IMR-90 (cell line): ENCODE measurements around the gene FAM81A. TPM values are rescaled to one million over a fixed set of nuclear protein-coding genes. Genes with fewer than 3 reads are reported as not detected.

Source experiments
- ATAC-seq: fragments of 200-7000 bp; cut with Tn5 transposase; 2 replicates; pipeline ENCODE4 v1.9.1; 2020; ENCODE audit warnings: low read depth, mild to moderate bottlenecking, moderate library complexity
- BruUV-seq: library from RNA; stranded (reverse); fragments of 400-500 nt; replicated peaks from 2 replicates; lab custom pipeline; 2021; lab: Mats Ljungman, UMichigan
- CTCF ChIA-PET: fragments of 300-600 bp; formaldehyde crosslinking; extraction: SDS; loops from one replicate; lab custom pipeline; 2021; ENCODE audit warnings: antibody characterized with exemption; lab: Yijun Ruan, JAX
- POLR2A ChIA-PET: fragments of 300-600 bp; sonication (Branson Sonifier 250); formaldehyde crosslinking; loops from one replicate; lab custom pipeline; 2022; ENCODE audit warnings: antibody characterized with exemption; ENCODE audit not compliant: unreplicated experiment; lab: Charles Lee
- DNase-seq: peaks from one replicate; pipeline ENCODE4 v3.0.0; 2013
- H2AFZ ChIP-seq: replicated peaks from 2 replicates; pipeline ENCODE3; 2013; ENCODE audit warnings: low read length, mild to moderate bottlenecking; ENCODE audit not compliant: poor library complexity
- H2AK5ac ChIP-seq: 2 replicates; pipeline ENCODE4 v1.6.1; 2013; ENCODE audit warnings: low read depth, low read length, inconsistent platforms
- H2AK9ac ChIP-seq: replicated peaks from 2 replicates; pipeline ENCODE3; 2013; ENCODE audit warnings: mild to moderate bottlenecking, low read depth, low read length, moderate library complexity; ENCODE audit not compliant: poor library complexity
- H2BK120ac ChIP-seq: 2 replicates; pipeline ENCODE4 v1.6.1; 2013; ENCODE audit warnings: low read depth, low read length, inconsistent platforms
- H2BK15ac ChIP-seq: 3 replicates; pipeline ENCODE4 v1.6.1; 2013; ENCODE audit warnings: low read depth, low read length, inconsistent platforms
- H2BK20ac ChIP-seq: 2 replicates; pipeline ENCODE4 v1.6.1; 2013; ENCODE audit warnings: low read depth, mild to moderate bottlenecking, inconsistent platforms, low read length, moderate library complexity
- H2BK5ac ChIP-seq: 2 replicates; pipeline ENCODE4 v1.6.1; 2013; ENCODE audit warnings: mild to moderate bottlenecking, low read depth, low read length, inconsistent platforms; ENCODE audit not compliant: poor library complexity, severe bottlenecking
- H3K14ac ChIP-seq: replicated peaks from 2 replicates; pipeline ENCODE4 v1.6.1; 2013; ENCODE audit warnings: low read depth, low read length, inconsistent platforms
- H3K18ac ChIP-seq: 2 replicates; pipeline ENCODE4 v1.6.1; 2013; ENCODE audit warnings: low read depth, low read length, control low read depth
- H3K23ac ChIP-seq: 2 replicates; pipeline ENCODE4 v1.6.1; 2013; ENCODE audit warnings: low read depth, low read length, inconsistent platforms
- H3K27ac ChIP-seq: 2 replicates; pipeline ENCODE4 v1.5.1; 2013; ENCODE audit warnings: mild to moderate bottlenecking, control low read depth, low read length; ENCODE audit not compliant: insufficient read depth
- H3K27me3 ChIP-seq: 2 replicates; pipeline ENCODE4 v1.6.1; 2013; ENCODE audit warnings: low read length; ENCODE audit not compliant: control insufficient read depth, insufficient read depth
- H3K36me3 ChIP-seq: 2 replicates; pipeline ENCODE4 v1.6.1; 2013; ENCODE audit warnings: low read length, mixed read lengths; ENCODE audit not compliant: control insufficient read depth, insufficient read depth
- H3K4ac ChIP-seq: 2 replicates; pipeline ENCODE4 v1.6.1; 2013; ENCODE audit warnings: low read depth, low read length, inconsistent platforms
- H3K4me1 ChIP-seq: 2 replicates; pipeline ENCODE4 v1.6.1; 2013; ENCODE audit warnings: low read length, mixed read lengths; ENCODE audit not compliant: control insufficient read depth, insufficient read depth
- H3K4me2 ChIP-seq: 2 replicates; pipeline ENCODE4 v1.6.1; 2013; ENCODE audit warnings: low read depth, mild to moderate bottlenecking, control low read depth, low read length, moderate library complexity
- H3K4me3 ChIP-seq: 2 replicates; pipeline ENCODE4 v1.5.1; 2013; ENCODE audit warnings: low read depth, mild to moderate bottlenecking, control low read depth, low read length, moderate library complexity; ENCODE audit not compliant: insufficient read depth
- H3K56ac ChIP-seq: 2 replicates; pipeline ENCODE4 v1.6.1; 2013; ENCODE audit warnings: low read length, inconsistent platforms; ENCODE audit not compliant: insufficient read depth; ENCODE audit errors: extremely low read depth
- H3K79me1 ChIP-seq, 2 experiments: 2 replicates each; pipeline ENCODE4 v1.6.1; 2013; ENCODE audit warnings: low read length in 2 of 2, inconsistent platforms in 1 of 2, low read depth in 1 of 2
- H3K9ac ChIP-seq: 2 replicates; pipeline ENCODE4 v1.6.1; 2013; ENCODE audit warnings: low read depth, low read length, control low read depth
- H3K9me1 ChIP-seq: 2 replicates; pipeline ENCODE4 v1.6.1; 2013; ENCODE audit warnings: low read length, inconsistent platforms; ENCODE audit not compliant: insufficient read depth
- H3K9me3 ChIP-seq: 2 replicates; pipeline ENCODE4 v1.6.1; 2013; ENCODE audit warnings: low read length; ENCODE audit not compliant: control insufficient read depth, insufficient read depth
- H4K20me1 ChIP-seq: 2 replicates; pipeline ENCODE4 v1.6.1; 2013; ENCODE audit warnings: low read length, inconsistent platforms; ENCODE audit not compliant: insufficient read depth
- H4K5ac ChIP-seq: 2 replicates; pipeline ENCODE4 v1.6.1; 2013; ENCODE audit warnings: mild to moderate bottlenecking, low read depth, low read length, control low read depth
- H4K8ac ChIP-seq, 2 experiments: 2 replicates each; pipeline ENCODE4 v1.6.1; 2013; ENCODE audit warnings: low read depth in 2 of 2, low read length in 2 of 2, control low read depth in 1 of 2, inconsistent platforms in 1 of 2
- H4K91ac ChIP-seq: 2 replicates; pipeline ENCODE4 v1.6.1; 2013; ENCODE audit warnings: low read depth, low read length, inconsistent platforms; ENCODE audit not compliant: insufficient read depth
- BHLHE40 ChIP-seq: fragments of 150-350 bp; IDR thresholded peaks from 2 replicates; pipeline ENCODE4 v1.6.1; 2016; ENCODE audit warnings: mild to moderate bottlenecking, low read depth, low read length
- CEBPB ChIP-seq: IDR thresholded peaks from 2 replicates; pipeline ENCODE4 v1.6.1; 2012; ENCODE audit warnings: low read depth, low read length, improper control_type of control experiment
- CHD1 ChIP-seq: IDR thresholded peaks from 2 replicates; pipeline ENCODE4 v1.6.1; 2012; ENCODE audit warnings: low read depth, low read length, improper control_type of control experiment
- FOS ChIP-seq: fragments of 150-350 bp; IDR thresholded peaks from 2 replicates; pipeline ENCODE4 v1.6.1; 2016; ENCODE audit warnings: low read depth, low read length
- MAFK ChIP-seq: IDR thresholded peaks from 2 replicates; pipeline ENCODE4 v1.6.1; 2012; ENCODE audit warnings: low read depth, low read length, improper control_type of control experiment
- MAZ ChIP-seq: IDR thresholded peaks from 2 replicates; pipeline ENCODE4 v1.6.1; 2012; ENCODE audit warnings: low read depth, mild to moderate bottlenecking, low read length, improper control_type of control experiment, moderate library complexity, borderline replicate concordance
- MXI1 ChIP-seq: IDR thresholded peaks from 2 replicates; pipeline ENCODE4 v1.6.1; 2012; ENCODE audit warnings: low read depth, mild to moderate bottlenecking, low read length, moderate library complexity, borderline replicate concordance
- NFE2L2 ChIP-seq: fragments of 150-350 bp; IDR thresholded peaks from 2 replicates; pipeline ENCODE4 v1.6.1; 2016; ENCODE audit warnings: low read depth, mild to moderate bottlenecking, low read length
- POLR2A ChIP-seq: IDR thresholded peaks from 2 replicates; pipeline ENCODE4 v1.6.1; 2012; ENCODE audit warnings: mild to moderate bottlenecking, low read depth, low read length
- RAD21 ChIP-seq: IDR thresholded peaks from 2 replicates; pipeline ENCODE4 v1.6.1; 2012; ENCODE audit warnings: low read length, improper control_type of control experiment
- RCOR1 ChIP-seq: IDR thresholded peaks from 2 replicates; pipeline ENCODE4 v1.6.1; 2012; ENCODE audit warnings: mild to moderate bottlenecking, low read length, improper control_type of control experiment; ENCODE audit not compliant: insufficient replicate concordance
- RFX5 ChIP-seq: IDR thresholded peaks from 2 replicates; pipeline ENCODE4 v1.8.0; 2012; ENCODE audit warnings: low read depth, mild to moderate bottlenecking, low read length, moderate library complexity
- SMC3 ChIP-seq: fragments of 150-350 bp; IDR thresholded peaks from 2 replicates; pipeline ENCODE4 v1.6.1; 2016; ENCODE audit warnings: low read depth, mild to moderate bottlenecking, antibody characterized with exemption, low read length, moderate library complexity
- WGBS, 2 experiments: methylation state at CpG; one replicate each; pipeline versions ENCODE4 v1.1.5 to v1.1.7; 2013; ENCODE audit warnings: missing lambda C conversion rate in 2 of 2; ENCODE audit not compliant: insufficient read length in 1 of 2; ENCODE audit errors: extremely low coverage in 2 of 2; 5-methylcytosine and 5-hydroxymethylcytosine counted together
- dilution Hi-C: fragments of 300-500 bp; cut with HindIII; formaldehyde crosslinking; loops from one replicate; pipeline ENCODE4 v1.14.3; 2018; ENCODE audit warnings: low sequenced_read_pairs; ENCODE audit not compliant: unreplicated experiment
- in situ Hi-C: fragments of 300-500 bp; cut with MboI; formaldehyde crosslinking; loops from 3 replicates; pipeline ENCODE4 v1.14.3; 2019; ENCODE audit warnings: low sequenced_read_pairs, inconsistent platforms, mixed read lengths
- intact Hi-C: fragments of 100-400 bp; cut with micrococcal nuclease; formaldehyde crosslinking; loops from 2 replicates; pipeline ENCODE4 v1.10.0; 2022
- polyA plus RNA-seq, 3 experiments: library from polyadenylated mRNA; depleted of rRNA; stranded (reverse); fragments of >200 nt; gene quantifications; 2 replicates each; pipeline ENCODE4 v1.2.3, GENCODE V29; 2012; ENCODE audit warnings: low replicate concordance in 1 of 3
- total RNA-seq: library from RNA; depleted of rRNA; stranded (reverse); fragments of >200 nt; gene quantifications from 2 replicates; pipeline ENCODE4 v1.2.3, GENCODE V29; 2012
- TF ChIP-seq, protein P1 (sequence below): fragments of 150-350 bp; IDR thresholded peaks from 2 replicates; pipeline ENCODE4 v1.6.1; 2017; ENCODE audit warnings: mild to moderate bottlenecking, antibody characterized with exemption, low read length, low read depth
- TF ChIP-seq, protein P2 (sequence below): conservative IDR thresholded peaks from 2 replicates; pipeline ENCODE4 v1.5.1; 2012; ENCODE audit warnings: mild to moderate bottlenecking, low read depth, low read length, improper control_type of control experiment
- TF ChIP-seq, protein P3 (sequence below): fragments of 150-350 bp; IDR thresholded peaks from 2 replicates; pipeline ENCODE4 v1.6.1; 2016; ENCODE audit warnings: low read depth, mild to moderate bottlenecking, low read length, moderate library complexity, borderline replicate concordance

FAM81A gene
- total and polyA plus RNA-seq, 2 of the 4 experiments (the other 2 are of a cell fraction): not detected

DNA sequence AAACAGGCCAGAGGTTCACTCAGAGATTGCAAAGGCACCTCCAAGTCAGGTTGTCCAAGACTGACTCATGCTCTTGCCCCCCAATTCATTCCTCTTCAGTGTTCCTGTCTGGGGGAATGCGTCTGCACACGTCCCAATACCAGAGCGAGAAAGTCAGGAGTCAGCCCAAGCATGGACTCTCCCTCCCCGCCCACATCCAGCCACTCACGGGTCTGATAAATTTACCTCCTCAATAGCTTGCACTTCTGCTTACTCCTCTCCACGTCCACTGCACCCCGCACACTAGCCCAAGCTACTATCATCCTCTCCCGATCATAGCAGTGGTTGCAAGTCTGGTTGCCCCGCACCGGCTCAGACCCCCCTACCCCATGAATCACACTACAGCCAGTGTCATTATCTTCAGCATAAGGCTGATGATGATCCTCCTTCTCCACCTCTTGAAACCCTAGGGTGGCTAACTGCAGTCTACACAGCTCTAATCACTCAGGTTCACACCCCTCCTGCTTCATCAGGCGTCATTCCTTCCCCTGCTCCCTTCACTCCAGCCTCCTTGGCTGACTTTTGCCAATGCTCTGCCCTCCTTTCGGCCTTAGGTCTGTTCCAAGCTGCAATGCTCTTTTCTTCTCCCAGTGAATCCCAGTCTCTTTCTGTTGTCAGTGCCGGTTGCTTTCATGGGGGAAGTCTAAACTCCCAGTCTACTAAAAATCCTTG lies 37.7 kb upstream of the FAM81A start:
- ChIA-PET POLR2A (no interaction called here), CTCF (no interaction called here)
- no peak overlapping the region for H3K18ac ChIP-seq
- no peak overlapping the region for H2AFZ ChIP-seq
- intact Hi-C loops: no loop called here
- no peak overlapping the region for H2AK9ac ChIP-seq
- H3K27me3 ChIP-seq: peaks cover 18% of the 10 kb centered on the region
- no peak for DNase-seq
- no peak overlapping the region for H2BK5ac ChIP-seq
- no peak overlapping the region for H4K5ac ChIP-seq
- no peak overlapping the region for H3K4ac ChIP-seq
- H3K27ac ChIP-seq: no peak overlapping the region
- H3K9ac ChIP-seq: no peak overlapping the region
- H3K79me1 ChIP-seq: no peaks in the 10 kb centered on the region
- BruUV-seq: no TSS peak
- dilution Hi-C loops: no loop called here
- H3K14ac ChIP-seq: no peak overlapping the region
- no peak for ATAC-seq
- no peaks in the 10 kb centered on the region for H3K9me1 ChIP-seq
- H2BK15ac ChIP-seq: no peak overlapping the region
- H2BK20ac ChIP-seq: no peak overlapping the region
- H4K20me1 ChIP-seq: no peaks in the 10 kb centered on the region
- H3K23ac ChIP-seq: no peak overlapping the region
- H3K4me2 ChIP-seq: no peak overlapping the region
- H3K9me3 ChIP-seq: no peaks in the 10 kb centered on the region
- no peaks in the 10 kb centered on the region for H3K36me3 ChIP-seq
- no peak overlapping the region for H4K8ac ChIP-seq
- no peak overlapping the region for H2BK120ac ChIP-seq
- WGBS, 2 experiments: 73% methylated on average over 6 of the region's 13 CpGs; no CpG with 5 or more reads in 1 of the 2 experiments
- no peak overlapping the region for H2AK5ac ChIP-seq
- in situ Hi-C loops: no loop called here
- no peak overlapping the region for H3K56ac ChIP-seq
- no peaks in the 10 kb centered on the region for H3K4me1 ChIP-seq
- no peak overlapping the region for H4K91ac ChIP-seq
- H3K4me3 ChIP-seq: no peak overlapping the region
- TF ChIP-seq BHLHE40 (no peak), MAZ (no peak), RAD21 (no peak), MXI1 (no peak), MAFK (no peak), CHD1 (no peak), POLR2A (no peak), RFX5 (no peak), RCOR1 (no peak), NFE2L2 (no peak), CEBPB (no peak), FOS (no peak), SMC3 (no peak)
- TF ChIP-seq, protein P1, sequence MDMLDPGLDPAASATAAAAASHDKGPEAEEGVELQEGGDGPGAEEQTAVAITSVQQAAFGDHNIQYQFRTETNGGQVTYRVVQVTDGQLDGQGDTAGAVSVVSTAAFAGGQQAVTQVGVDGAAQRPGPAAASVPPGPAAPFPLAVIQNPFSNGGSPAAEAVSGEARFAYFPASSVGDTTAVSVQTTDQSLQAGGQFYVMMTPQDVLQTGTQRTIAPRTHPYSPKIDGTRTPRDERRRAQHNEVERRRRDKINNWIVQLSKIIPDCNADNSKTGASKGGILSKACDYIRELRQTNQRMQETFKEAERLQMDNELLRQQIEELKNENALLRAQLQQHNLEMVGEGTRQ: no peak
- TF ChIP-seq, protein P2, sequence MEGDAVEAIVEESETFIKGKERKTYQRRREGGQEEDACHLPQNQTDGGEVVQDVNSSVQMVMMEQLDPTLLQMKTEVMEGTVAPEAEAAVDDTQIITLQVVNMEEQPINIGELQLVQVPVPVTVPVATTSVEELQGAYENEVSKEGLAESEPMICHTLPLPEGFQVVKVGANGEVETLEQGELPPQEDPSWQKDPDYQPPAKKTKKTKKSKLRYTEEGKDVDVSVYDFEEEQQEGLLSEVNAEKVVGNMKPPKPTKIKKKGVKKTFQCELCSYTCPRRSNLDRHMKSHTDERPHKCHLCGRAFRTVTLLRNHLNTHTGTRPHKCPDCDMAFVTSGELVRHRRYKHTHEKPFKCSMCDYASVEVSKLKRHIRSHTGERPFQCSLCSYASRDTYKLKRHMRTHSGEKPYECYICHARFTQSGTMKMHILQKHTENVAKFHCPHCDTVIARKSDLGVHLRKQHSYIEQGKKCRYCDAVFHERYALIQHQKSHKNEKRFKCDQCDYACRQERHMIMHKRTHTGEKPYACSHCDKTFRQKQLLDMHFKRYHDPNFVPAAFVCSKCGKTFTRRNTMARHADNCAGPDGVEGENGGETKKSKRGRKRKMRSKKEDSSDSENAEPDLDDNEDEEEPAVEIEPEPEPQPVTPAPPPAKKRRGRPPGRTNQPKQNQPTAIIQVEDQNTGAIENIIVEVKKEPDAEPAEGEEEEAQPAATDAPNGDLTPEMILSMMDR: no peak
- TF ChIP-seq, protein P3, sequence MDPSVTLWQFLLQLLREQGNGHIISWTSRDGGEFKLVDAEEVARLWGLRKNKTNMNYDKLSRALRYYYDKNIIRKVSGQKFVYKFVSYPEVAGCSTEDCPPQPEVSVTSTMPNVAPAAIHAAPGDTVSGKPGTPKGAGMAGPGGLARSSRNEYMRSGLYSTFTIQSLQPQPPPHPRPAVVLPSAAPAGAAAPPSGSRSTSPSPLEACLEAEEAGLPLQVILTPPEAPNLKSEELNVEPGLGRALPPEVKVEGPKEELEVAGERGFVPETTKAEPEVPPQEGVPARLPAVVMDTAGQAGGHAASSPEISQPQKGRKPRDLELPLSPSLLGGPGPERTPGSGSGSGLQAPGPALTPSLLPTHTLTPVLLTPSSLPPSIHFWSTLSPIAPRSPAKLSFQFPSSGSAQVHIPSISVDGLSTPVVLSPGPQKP: no peak
